DMS53 treated with DMSO at 0.1 percent for 48 hours (cell line): Measurements from ENCODE around the gene ARHGAP8.

ENCODE experiments used
- DNase-seq: peaks from one replicate; lab custom pipeline; 2025; ENCODE audit not compliant: unreplicated experiment; lab: John Stamatoyannopoulos, UW

ARHGAP8 gene

DNA sequence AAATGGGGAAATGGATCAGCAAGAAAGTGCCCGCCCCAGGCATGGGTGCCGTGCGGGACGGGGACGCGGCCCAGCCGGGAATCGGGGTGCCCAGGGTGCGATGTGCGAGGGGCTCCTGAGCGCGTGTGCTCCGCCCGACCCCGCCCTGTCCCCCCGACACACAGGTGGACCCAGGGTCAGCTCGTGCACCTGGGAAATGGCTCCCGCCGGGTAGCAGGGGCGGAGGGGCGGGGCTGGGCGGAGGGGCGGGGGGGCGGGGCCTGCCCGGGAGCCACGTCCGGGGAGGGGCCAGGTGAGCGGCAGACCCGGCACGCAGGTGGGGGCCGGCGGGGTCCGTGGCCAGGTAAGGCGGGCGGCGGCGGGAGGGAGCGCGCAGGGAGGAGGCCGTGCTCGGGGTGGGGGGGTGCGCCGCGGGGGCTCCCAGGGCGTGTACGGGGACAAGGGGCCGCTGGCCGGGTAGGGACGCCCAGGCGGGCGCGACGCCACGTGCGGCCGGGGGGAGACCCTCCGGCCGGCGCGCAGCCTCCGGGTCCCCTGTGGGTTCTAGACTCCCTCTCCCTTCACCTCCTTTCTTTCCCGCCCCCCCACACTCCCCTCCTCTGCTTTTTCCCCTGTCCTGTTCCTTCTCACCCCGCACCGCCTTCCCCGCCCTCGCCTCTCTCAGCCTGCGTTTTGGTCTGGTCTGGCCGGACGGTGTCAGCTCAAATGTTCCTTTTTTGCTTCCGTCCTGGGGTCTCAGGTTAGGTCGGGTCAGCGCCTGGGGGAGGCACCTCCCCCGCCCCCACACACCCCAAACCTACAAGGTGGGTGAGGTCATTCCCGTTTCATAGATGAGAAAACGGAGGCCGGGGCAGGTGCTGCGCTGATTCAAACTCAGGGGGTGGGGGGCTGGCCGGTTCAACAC lies at the start of gene ARHGAP8:
Gene ARHGAP8 (plus strand): TSS at position 291 of the 904 bp plus-strand sequence. CDS start 33,953 bp downstream, outside the sequence.
- peak; percentile 14 for DNase-seq

DNA sequence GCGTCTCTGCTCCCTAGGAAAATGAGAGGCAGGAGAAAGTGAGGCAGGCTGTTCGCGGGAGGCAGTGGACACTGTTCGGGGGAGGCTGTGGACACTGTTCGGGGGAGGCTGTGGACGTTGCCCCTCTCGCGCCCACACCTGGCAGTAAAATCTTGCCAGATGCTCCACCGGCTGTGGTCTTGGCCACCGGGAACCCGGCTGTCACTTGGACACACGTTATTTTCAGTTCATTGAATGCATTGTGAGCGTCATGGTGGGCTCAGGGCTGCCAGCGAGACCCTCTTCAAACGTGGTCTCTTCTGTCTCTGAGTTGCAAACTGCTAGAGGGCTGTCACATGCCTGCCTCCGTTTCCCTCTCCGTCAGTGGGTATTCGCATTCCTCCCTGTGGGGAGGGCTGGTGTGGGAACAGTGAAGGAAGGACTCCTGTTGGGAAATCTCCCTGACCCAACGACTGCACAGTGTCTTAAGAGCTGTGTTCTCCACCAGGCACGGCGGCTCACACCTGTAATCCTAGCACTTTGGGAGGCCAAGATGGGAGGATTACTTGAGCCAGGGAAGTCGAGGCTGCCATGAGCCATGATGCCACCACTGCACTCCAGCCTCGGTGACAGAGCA lies 49.0 kb upstream of the ARHGAP8 start:
- DNase-seq = no peak

DNA sequence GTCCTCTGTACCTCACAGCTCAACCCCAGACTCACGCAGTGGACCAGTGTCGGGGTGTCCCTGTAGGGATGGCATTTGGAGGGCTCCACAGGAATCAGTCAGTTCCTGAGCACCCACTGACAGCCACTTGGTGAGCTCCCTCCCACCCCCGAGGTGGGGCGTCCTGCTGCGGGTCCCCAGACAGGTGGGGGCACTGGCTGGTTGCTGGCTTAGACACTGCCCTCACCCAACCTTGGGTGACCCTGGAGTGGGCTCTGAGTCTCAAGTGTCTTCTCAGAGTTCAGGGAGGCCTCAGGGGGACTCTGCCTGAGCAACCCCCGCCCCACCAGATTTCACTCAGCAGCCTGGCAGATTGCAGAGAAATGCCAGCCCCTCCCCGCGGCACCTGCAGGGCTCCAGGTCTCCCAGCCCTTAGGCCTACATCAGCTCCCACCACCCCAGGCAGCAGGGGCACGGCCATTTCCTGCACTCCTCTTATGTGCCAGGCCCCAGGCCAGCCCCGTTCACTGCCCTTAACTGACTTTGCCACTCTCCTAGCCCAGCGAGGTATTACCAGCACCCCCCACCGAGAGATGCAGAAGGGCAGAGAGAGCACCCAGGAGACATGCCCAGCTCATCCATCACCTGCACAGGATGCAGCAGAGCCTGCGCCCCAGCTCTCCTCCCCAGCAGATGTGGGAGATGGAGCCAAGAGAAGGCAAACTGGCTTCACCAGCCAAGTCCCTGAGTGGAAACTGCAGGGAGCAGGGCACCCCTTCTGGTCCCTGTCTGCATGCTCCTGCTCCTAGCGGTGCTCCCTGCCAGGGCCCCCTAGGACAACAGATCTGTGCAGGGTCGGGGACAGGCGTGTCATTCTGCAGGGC lies 48.0 kb upstream of the ARHGAP8 start:
- no peak for DNase-seq

DNA sequence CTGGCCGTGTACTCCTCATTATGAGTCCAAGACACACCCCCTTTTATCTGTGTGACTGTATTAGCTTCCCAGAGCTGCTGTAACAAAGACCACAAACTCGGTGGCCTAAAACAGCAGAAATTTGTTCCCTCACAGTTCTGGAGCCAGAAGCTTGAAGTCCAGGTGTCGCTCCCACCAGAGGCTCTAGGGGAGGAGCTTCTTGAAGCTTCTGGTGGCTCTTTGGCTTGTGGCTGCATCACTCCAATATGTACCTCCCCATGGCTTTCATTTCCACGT lies 47.4 kb upstream of the ARHGAP8 start:
- DNase-seq = no peak

DNA sequence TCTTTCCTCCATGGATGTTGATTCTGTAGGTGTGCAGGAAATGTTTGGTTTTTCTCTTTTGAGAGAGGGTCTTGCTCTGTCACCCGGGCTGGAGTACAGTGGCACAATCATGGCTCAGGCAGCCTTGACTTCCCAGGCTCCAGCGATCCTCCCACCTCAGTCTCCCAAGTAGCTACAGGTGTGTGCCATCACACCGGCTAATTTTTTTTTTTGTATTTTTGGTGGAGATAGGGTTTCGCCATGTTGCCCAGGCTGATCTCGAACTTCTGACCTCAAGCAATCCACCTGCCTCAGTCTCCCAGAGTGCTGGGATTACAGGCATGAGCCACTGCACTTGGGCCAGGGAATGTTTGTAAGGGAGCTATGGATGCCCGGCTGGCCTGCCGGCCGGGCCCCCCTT lies 45.9 kb upstream of the ARHGAP8 start:
- DNase-seq = no peak

DNA sequence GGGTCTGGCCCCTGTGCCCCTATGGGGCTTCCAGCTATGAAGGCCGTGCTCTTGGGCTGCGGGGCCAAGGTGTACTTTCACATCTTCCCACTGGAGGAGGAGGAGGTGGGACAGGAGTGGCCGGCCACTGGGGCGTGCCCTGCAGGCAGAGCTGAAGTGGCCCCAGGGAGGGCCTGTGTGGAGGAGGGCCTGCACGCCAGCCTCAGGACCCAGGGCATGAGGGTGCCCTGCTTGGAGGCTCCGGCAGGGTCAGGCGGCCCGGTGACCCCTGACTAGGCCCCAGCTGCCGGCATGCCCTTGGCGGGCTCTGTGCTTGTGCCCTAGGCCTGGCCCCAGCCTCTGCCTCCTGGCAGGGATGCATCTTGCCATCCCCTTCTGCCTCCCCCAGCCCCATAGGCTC lies 45.2 kb upstream of the ARHGAP8 start:
- DNase-seq = no peak

DNA sequence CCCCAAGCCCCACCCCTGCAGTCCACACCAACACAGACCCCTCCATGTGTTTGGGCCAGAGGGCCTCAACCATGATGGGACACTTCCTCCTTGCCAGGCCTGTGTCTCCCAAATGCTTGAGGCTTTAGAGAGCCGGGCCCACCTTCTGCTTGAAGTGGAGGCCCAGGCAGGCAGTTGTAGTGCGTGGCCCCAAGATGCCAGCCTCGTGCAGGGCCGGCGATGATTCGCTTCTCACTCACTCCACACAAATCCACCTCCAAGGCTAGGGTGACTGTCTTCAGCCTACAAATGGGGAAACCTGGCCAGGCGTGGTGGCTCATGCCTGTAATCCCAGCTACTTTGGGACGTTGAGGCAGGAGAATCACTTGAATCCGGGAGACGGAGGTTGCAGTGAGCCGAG lies 44.6 kb upstream of the ARHGAP8 start:
- no peak for DNase-seq

DNA sequence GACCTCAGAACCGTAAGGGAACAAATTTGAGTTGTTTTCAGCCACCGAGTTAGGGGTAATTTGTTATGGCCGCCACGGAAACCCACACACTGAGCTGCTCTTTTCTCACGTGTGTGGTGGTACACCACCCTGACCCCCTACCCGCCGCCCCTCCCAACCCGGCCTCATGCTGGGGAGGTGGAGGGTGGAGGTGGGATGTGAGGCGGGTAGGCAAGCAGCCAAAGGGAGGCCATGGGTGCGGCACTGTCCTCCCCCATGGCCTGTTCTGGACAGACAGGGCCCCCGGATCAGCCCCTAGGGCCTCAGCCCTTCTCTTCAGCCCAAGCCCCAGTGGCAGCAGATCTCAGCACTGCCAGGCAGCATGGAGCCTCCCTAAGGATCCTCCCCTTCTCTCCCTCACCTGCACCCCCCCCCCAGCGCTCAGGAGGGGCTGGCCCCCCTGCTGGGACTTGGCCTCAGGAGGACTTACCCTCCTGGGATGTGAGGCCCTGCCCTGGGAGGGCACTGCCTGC lies 42.4 kb upstream of the ARHGAP8 start:
- no peak for DNase-seq

DNA sequence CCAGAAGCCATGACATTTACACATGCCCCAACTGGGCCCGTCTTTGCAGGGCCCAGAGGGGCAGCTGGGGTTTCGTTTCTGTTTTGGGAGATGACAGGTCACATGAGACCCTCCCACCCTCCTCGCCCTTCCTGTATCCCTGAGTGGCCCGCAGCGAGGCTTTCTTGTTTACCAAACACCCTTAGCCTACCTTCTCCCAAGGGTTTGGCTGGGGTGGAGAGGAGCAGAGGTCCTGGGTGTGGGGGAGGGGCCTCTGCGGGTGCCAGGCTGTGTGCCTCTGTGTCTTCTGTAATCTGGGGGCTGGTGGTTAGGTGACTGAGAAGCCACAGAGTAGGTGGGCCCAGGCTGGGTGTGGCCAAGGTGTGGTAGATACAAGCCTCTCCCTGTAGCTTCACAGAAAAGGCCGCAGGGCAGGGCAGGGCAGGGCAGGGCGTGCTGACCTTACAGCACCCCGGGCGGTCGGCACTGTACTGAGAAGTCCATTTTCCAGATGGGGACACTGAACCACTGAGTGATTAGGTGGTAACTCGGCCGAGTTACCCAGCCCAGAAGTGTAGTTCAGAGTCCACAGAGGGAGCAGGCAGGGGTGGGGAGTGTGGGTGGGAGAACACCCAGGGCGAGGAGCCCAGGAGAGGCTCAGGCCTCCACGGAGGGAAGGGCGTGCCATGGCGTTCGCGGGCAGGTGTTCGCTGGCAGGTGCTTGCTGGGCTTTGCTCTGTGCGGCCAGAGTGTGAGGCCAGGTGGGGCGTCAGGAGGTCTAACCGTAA lies 41.7 kb upstream of the ARHGAP8 start:
- DNase-seq = peak; percentile 29

DNA sequence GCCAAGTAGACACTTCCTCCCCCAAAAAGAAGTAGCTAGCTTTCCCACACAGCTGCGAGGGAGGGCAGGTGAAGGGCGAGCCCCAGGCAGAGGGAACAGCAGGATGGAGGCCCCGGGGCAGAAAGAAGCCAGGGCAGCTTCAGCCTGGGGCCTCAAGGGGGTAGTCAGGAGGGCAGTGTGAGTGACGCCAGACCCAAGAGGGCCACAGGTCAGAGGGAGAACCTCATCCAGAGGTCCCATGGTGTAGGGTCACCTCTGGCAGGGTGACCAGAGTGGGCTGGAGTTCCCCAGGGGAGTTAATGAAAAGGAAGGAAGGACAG lies 41.2 kb upstream of the ARHGAP8 start:
- no peak for DNase-seq

DNA sequence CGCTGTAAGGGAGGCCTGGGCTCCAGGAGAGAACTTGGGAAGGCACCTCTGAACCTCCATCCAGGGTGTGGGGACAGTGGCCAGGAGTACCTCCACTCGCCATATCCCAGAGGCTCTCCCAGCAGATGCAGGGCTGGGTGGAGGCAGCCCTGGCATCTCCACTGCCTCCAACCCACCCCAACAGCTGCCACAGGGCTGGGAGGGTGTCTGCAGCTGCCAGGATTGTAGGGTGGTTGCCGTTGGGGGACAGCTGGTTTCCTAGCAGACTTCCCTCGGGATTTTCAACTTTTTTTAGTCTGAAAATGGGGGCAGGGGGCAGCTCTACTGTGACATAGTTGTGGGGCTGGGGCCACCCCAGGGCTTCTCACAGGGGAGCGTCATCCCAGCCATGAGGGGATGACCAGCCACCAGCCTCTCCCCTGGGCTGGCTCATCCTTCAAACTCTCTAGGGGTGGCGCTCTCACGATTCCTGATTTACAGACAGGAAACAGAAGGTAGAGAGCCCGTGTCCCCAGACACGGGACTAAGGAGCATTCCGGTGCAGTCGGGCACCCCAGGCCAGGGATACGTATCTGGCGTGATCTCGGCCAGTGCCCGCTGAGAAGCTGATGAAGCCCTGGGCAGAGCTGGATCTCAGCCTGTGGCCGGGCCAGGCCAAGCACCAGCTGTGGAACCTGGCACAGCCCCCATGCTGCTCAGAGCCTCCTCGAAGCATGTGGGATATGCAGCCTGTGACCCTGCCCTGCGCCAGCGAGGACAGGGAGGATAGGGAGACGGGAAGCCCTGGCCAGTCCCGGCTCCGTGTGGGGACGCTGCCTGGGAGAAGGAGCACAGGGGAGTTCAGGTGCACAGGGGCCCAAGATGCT lies 40.5 kb upstream of the ARHGAP8 start:
- DNase-seq = no peak

DNA sequence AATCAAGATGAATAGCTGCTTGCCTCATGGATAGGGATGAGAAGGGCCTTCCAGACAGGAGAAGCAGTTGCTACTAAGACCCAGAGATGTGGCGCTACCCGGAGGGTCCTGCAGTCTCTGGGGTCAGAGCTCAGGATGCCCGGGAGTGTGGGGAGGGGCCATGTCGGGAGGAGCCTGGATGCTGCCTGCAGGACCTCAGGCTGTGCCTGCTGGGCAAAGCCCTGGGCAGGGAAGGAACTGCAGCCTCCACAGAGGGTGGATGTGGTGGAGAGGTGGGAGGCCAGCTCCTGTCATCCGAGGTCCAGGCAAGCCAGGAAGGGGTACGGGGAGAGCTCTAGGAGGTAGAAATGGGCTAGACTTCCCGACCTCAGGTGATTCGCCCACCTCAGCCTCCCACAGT lies 39.4 kb upstream of the ARHGAP8 start:
- DNase-seq = no peak

DNA sequence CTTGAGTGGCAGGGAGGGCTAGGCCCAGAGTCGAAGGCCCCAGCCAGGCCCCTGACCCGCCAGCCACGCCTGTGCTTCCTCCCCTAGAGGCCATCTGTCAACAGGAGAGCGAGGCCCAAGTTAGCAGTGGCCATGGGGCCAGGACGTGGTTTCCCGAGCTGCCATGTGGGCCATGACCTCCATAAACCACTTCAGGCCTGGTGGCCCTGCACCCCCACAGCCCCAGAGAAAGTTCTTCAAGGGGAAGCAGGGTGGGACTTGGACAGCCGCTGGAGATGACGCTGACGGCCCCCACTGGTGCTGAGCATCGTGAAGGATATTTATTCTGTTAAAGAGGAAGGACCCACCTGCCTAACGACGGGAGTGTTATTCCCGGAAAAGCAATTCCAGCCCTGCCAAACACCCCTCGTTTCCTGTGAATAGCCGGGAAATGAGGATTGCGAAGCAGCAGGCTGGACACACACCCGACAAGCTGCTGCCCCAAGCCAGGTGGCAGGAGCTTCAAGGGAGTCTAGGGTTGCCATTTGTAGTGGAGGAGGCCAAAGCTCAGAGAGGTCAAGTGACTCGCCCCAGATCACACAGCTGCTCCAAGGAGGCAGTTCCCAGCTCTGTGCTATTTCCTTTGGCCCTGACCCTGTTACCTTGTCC lies 37.5 kb upstream of the ARHGAP8 start:
- no peak for DNase-seq

DNA sequence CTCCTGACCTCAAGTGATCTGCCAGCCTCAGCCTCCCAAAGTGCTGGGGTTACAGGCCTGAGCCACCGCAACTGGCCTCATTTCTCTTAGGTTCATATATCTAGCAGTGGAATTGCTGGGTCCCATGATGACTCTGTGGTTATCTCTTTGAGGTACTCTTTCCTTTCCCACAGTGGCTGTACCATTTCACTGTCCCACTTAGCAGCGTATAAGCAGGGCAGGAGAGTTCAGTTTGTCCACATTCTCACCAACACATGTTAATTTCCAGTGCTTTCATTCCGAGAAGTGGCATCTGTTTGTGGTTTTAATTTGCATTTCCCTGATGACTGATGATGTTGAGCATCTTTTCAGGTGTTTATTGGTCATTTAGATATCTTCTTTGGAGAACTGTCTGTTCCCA lies 34.0 kb upstream of the ARHGAP8 start:
- DNase-seq = no peak

DNA sequence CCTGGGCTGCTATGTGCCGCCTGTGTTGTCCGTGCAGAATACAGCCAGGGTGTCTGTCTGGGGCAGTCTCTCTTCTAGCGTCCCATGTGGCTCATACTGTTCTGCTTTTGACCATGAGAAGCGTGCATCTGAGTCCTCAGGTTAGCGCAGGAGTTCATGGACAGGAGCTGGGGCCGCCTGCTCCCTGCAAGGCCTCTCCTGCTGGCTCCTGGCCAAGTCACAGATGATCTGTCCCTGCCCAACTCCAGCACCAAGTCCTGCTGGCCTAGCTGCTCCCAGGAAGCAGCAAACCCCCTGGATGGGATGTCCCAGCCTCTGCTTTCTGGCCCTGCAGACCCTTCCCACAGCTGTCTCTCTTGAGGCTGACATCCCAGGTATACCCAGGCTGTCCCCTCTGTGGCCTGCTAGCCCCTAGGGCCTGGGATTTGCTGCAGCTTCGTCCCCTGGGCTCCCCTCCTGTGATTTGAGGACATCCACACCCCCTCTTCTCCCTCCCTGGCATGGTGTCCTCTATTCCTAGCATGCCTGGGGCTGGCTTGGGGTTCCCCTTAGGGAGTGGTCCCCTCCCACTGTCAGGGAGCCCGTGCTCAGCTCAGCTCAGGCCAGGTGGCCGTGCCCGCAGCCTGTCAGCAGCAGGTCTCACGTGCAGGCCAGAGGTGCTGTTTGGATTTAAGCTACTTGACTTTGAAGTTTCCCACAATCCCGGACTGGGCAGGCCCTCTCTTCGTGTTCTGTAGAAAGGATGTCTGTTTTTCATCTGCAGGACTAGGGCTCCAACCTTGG lies 32.6 kb upstream of the ARHGAP8 start:
- no peak for DNase-seq

DNA sequence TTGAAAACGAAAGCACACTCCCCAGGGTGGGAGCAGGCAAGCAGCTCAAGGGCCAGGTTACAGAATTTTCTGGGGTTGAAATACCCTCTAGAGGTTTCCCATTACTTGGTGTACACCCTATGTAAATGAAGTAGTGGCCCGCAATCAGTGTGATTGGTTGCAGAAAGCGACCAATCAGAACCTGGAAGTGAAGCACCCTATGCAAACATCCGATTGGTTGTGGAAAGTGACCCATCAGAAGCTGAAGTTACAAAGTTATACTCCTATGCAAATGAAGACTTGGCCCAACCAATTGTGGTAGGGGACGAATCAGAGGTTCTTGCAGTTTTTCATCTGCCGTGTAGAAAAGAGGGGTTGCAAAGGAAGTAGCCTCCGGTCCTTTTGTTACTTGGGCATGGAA lies 31.2 kb upstream of the ARHGAP8 start:
- DNase-seq = no peak

DNA sequence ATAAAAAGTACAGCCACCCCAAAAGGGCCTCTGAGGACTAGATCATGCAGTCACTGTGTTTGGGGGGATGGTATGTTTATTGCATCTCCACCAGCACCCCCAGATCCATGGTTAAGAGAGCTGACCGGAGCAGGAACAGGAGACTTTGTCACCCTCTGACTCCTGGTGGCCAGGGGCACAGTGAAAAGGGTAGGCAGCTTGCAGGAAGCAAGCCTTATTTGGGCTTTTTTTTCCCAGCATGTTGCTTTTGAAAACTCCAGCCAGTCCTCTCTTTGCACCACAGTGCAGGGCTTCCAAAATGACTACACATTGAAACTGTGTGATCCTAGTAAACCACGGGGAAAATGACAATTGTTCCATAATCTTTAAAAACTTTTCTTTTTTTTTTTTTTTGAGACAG lies 29.8 kb upstream of the ARHGAP8 start:
- DNase-seq = no peak

DNA sequence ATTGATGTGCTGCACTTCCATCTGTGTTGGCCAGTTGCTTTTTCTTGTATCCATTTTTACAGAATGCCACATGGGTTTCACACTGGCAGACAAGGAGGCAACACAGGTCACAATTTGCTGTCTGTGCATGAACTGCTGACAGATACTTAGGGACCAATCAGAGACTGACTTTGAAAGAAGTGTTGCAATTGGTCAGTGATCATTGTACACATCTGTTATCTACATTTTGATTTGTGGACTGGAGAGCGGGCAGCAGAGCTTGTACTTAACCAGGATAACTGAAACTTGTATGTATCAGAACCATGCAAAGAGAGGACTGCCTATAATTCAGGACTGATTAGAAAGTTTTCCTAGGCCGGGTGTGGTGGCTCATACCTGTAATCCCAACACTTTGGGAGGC lies 28.6 kb upstream of the ARHGAP8 start:
- no peak for DNase-seq

DNA sequence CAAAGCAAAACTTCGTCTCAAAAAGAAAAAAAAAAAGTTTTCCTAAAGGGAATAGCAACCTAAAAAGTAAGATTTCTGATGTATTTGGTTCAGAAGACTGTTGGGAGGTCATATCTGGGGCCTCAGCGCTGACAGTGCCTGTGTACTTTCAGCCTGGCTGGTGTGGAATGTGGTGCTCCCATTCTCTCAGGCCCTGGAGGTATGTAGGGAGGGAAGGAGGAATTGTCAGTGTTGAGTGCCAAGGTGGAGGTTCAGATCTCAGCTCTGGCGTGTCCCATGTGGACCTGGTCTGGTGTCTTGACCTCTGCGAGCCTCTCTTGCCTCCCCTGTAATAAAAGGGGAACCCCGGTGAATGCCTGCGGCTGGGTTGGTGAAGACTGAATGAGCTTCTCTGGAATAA lies 28.0 kb upstream of the ARHGAP8 start:
- no peak for DNase-seq
